ENCODE data around the gene ZNF804B. TPM values are rescaled to one million over a fixed set of nuclear protein-coding genes. Genes with fewer than 3 reads are reported as not detected.

Gene ZNF804B
- total RNA-seq, 1 donor from 2014 or later, result not detected

DNA sequence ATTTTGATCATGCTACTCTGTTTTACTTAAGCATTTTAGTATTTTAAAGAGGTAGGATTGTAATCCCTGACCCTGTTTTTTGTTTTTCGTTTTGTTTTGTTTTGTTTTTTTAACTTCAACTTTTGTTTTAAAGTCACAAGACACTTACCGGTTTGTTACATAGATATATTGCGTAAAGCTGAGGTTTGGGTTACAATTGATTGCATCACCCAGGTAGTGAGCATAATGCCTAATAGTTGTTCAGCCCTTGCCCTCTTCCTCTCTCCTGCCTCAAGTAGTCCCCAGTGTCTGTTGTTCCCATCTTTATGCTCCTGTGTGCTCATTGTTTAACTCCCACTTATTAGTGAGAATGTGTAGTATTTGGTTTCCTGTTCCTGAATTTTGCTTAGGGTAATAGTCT is 129.2 kb downstream of the ZNF804B start:
- intact Hi-C loops (cut with DNase I), result no loop called here
- DNase-seq (no peak), ATAC-seq (no peak)
- Histone ChIP-seq H3K4me1 (no peaks in the 10 kb centered on the region), H3K27me3 (ENCODE audit: low read depth) (no peaks in the 10 kb centered on the region), H3K27ac (no peak overlapping the region), H3K4me3 (no peak overlapping the region), H3K36me3 (no peaks in the 10 kb centered on the region), H3K9me3 (no peaks in the 10 kb centered on the region)
- TF ChIP-seq, protein P1, sequence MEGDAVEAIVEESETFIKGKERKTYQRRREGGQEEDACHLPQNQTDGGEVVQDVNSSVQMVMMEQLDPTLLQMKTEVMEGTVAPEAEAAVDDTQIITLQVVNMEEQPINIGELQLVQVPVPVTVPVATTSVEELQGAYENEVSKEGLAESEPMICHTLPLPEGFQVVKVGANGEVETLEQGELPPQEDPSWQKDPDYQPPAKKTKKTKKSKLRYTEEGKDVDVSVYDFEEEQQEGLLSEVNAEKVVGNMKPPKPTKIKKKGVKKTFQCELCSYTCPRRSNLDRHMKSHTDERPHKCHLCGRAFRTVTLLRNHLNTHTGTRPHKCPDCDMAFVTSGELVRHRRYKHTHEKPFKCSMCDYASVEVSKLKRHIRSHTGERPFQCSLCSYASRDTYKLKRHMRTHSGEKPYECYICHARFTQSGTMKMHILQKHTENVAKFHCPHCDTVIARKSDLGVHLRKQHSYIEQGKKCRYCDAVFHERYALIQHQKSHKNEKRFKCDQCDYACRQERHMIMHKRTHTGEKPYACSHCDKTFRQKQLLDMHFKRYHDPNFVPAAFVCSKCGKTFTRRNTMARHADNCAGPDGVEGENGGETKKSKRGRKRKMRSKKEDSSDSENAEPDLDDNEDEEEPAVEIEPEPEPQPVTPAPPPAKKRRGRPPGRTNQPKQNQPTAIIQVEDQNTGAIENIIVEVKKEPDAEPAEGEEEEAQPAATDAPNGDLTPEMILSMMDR (IDR thresholded peaks at IDR 0.05), result no peak

DNA sequence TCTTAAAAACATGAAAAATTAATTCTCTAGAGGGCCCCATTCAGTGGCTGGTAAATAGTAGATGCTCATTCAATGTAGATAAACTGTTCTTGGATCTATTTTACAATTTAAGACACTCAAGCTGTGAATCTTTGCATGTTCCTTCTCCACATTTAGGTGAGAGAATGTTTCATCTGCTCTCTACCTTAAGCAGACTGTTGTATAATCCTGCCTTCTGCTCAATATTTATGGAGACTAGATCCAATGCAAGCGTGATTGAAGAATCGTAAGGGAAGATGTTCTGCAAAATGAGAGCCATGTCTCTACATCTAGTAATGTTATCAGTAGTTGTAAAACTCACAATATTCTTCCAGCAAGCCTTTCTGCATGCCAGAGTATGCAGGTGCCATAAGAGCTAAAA is 151.0 kb downstream of the ZNF804B start:
- DNase-seq, result no peak
- no peak for ATAC-seq
- H3K27ac ChIP-seq, result no peak overlapping the region
- intact Hi-C loops (cut with DNase I), result no loop called here
- TF ChIP-seq, protein P1 (IDR thresholded peaks at IDR 0.05), result no peak
- no peaks in the 10 kb centered on the region for H3K27me3 ChIP-seq (ENCODE audit: low read depth)
- H3K36me3 ChIP-seq, result no peaks in the 10 kb centered on the region
- H3K9me3 ChIP-seq, result no peaks in the 10 kb centered on the region
- no peak overlapping the region for H3K4me3 ChIP-seq
- no peaks in the 10 kb centered on the region for H3K4me1 ChIP-seq

DNA sequence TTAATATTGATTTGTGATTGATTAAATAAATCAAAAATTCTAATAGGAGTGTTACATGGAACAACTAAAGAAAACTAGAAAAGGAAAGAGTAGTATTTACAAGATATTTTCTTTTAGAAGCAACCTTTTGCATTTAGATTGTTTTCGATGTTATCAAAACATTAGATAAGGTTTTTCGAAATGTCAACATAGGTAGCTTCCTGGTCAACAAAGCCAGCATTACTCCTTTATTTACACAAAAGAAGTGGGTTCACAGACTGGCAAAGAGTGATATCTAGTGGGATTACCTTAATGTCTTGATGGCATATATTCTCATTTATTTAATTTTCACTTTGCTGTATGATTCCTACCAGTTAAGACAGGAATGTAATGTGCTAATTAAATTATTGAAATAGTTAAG is 153.4 kb downstream of the ZNF804B start:
- Histone ChIP-seq H3K9me3 (no peaks in the 10 kb centered on the region), H3K4me1 (no peaks in the 10 kb centered on the region), H3K36me3 (no peaks in the 10 kb centered on the region), H3K27me3 (ENCODE audit: low read depth) (no peaks in the 10 kb centered on the region), H3K4me3 (no peak overlapping the region), H3K27ac (no peak overlapping the region)
- intact Hi-C loops (cut with DNase I), result no loop called here
- TF ChIP-seq, protein P1 (IDR thresholded peaks at IDR 0.05), result no peak
- no peak for ATAC-seq
- DNase-seq, result no peak

DNA sequence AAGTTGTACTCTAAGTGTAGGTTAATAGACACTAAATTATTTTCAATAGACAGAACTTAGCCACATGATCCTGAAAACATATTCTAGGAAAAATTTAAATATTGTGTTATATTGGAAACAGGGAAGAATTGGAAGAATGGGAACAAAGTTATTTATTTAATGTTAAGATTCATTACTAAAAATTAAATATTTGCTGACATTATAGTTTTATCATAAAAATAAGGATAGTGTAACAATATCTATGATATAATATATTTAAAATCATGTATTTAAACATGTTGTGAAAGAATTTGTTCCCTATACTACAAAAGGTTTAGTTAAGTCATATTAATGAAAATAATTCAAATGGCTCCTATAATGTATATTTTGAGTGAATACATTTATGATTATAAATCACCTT is 156.1 kb downstream of the ZNF804B start:
- ATAC-seq, result no peak
- Histone ChIP-seq H3K4me3 (no peak overlapping the region), H3K27me3 (ENCODE audit: low read depth) (no peaks in the 10 kb centered on the region), H3K27ac (no peak overlapping the region), H3K36me3 (no peaks in the 10 kb centered on the region), H3K4me1 (no peaks in the 10 kb centered on the region), H3K9me3 (no peaks in the 10 kb centered on the region)
- DNase-seq, result no peak
- intact Hi-C loops (cut with DNase I), result no loop called here
- TF ChIP-seq, protein P1 (IDR thresholded peaks at IDR 0.05), result no peak

DNA sequence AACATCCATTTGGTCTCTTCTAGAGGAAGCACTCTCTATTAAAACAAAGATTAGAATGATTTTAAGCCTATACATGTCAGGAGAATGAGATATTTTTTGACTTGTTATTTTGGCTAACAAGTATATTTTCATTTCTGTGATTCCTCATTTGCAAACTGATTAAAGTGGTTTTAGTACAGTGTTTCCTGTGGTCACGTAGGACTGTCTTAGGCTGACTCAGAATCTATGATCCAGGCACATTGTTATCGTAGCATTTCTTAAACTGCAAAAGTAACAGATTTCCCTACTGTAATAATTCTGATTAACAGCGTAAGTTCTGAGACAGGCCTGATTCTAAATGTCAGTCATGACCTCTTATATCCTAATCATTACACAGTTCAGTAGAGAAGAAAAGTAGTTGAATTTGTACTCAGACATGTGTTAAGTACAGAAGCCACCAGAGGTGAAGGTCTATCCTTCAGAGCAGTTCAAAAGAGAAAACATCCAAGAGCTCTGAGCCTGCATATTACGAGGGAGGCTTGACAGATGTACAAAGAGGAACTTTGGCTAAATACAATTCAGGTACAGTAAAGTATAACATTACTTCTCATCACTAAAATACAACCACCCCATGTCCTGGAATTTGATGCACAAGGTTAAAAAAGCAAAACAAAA is 160.1 kb downstream of the ZNF804B start:
- Histone ChIP-seq H3K27ac (no peak overlapping the region), H3K4me3 (no peak overlapping the region), H3K27me3 (ENCODE audit: low read depth) (no peaks in the 10 kb centered on the region), H3K9me3 (no peaks in the 10 kb centered on the region), H3K36me3 (no peaks in the 10 kb centered on the region), H3K4me1 (no peaks in the 10 kb centered on the region)
- TF ChIP-seq, protein P1 (IDR thresholded peaks at IDR 0.05), result no peak
- ATAC-seq, result no peak
- intact Hi-C loops (cut with DNase I), result no loop called here
- no peak for DNase-seq
